ENCODE results near the gene CAPN10. TPM values are rescaled to one million over a fixed set of nuclear protein-coding genes. Genes with fewer than 3 reads are reported as not detected.

Gene CAPN10
- polyA plus RNA-seq, 2 of the 4 experiments (the other 2 are of a cell fraction), result 8.4 to 15.8 TPM

DNA sequence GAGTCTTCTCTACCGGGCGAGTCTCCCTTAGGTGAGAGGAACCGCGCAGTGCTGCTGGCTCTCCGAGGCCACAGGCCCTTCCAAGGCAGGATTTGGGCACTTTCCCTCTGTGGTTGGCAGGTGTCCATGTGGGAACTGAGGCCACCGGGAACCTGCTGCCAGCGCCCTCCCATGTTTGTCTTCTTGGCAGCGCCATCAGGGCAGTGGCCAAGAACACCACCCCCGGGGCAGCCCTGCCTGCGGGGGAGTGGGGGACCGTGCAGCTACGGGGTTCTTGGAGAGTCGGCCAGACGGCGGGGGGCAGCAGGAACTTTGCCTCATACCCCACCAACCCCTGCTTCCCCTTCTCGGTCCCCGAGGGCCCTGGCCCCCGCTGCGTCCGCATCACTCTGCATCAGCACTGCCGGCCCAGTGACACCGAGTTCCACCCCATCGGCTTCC, 10.0 kb downstream of the CAPN10 start:
- Histone ChIP-seq H3K27ac (no peak overlapping the region), H3K4me2 (no peak overlapping the region), H3K9me3 (no peaks in the 10 kb centered on the region), H3K4me1 (no peaks in the 10 kb centered on the region), H3K4me3 (no peak overlapping the region)
- no peak for ATAC-seq
- no peak for FAIRE-seq
- CTCF ChIA-PET, result interaction anchor here (1.4 kb wide), 1 partner anchor 11 kb away, joined by 4 read pairs; the partner anchor contains the start of gene CAPN10
- TF ChIP-seq BCL3 (IDR thresholded peaks at IDR 0.05), result no peak
- no peak for TF ChIP-seq EHMT2 (IDR thresholded peaks at IDR 0.05; ENCODE audit: low read depth)
- no peak for TF ChIP-seq RNF2 (IDR thresholded peaks at IDR 0.05; ENCODE audit: borderline replicate concordance, low read depth)
- TF ChIP-seq MAX (IDR thresholded peaks at IDR 0.05), result no peak
- no peak for TF ChIP-seq USF2 (IDR thresholded peaks at IDR 0.05)
- TF ChIP-seq POLR2AphosphoS2 (conservative IDR thresholded peaks at IDR 0.05; ENCODE audit: low read length), result no peak
- no peak for TF ChIP-seq EHF (CRISPR knock-in tag; IDR thresholded peaks at IDR 0.05)
- TF ChIP-seq MYC (IDR thresholded peaks at IDR 0.05; ENCODE audit: borderline replicate concordance, low read length), result no peak
- DNase-seq (ENCODE audit: low read depth in 1 of 2, low spot score in 1 of 2), result no peak
- WGBS (ENCODE audit: missing lambda C conversion rate), result 97% methylated on average over 7 of the region's 23 CpGs
- POLR2A ChIA-PET, result no interaction called here

GRCh38 chr2:240597054-240597418, 10.5 kb downstream of the CAPN10 start:
- no peak for FAIRE-seq
- 87% methylated on average over 7 of the region's 10 CpGs for WGBS (ENCODE audit: missing lambda C conversion rate)

More at GRCh38 chr2:240597054-240597418, 10.5 kb downstream of the CAPN10 start:
- no peaks in the 10 kb centered on the region for H3K4me1 ChIP-seq
- no peak overlapping the region for H3K27ac ChIP-seq
- no peak for DNase-seq (ENCODE audit: low read depth in 1 of 2, low spot score in 1 of 2)
- CTCF ChIA-PET, result interaction anchor here (1.0 kb wide), 1 partner anchor 381 kb away, joined by 3 read pairs; no protein-coding TSS in a partner anchor
- POLR2A ChIA-PET, result no interaction called here
- no peaks in the 10 kb centered on the region for H3K9me3 ChIP-seq
- TF ChIP-seq, protein P1, sequence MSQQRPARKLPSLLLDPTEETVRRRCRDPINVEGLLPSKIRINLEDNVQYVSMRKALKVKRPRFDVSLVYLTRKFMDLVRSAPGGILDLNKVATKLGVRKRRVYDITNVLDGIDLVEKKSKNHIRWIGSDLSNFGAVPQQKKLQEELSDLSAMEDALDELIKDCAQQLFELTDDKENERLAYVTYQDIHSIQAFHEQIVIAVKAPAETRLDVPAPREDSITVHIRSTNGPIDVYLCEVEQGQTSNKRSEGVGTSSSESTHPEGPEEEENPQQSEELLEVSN (IDR thresholded peaks at IDR 0.05; ENCODE audit: borderline replicate concordance, low read depth), result no peak
- TF ChIP-seq KDM5A (IDR thresholded peaks at IDR 0.05), result no peak
- TF ChIP-seq, protein P2, sequence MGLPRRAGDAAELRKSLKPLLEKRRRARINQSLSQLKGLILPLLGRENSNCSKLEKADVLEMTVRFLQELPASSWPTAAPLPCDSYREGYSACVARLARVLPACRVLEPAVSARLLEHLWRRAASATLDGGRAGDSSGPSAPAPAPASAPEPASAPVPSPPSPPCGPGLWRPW (IDR thresholded peaks at IDR 0.05), result no peak
- no peak for TF ChIP-seq MYC (IDR thresholded peaks at IDR 0.05; ENCODE audit: borderline replicate concordance, low read length)
- TF ChIP-seq, protein P3, sequence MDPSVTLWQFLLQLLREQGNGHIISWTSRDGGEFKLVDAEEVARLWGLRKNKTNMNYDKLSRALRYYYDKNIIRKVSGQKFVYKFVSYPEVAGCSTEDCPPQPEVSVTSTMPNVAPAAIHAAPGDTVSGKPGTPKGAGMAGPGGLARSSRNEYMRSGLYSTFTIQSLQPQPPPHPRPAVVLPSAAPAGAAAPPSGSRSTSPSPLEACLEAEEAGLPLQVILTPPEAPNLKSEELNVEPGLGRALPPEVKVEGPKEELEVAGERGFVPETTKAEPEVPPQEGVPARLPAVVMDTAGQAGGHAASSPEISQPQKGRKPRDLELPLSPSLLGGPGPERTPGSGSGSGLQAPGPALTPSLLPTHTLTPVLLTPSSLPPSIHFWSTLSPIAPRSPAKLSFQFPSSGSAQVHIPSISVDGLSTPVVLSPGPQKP (IDR thresholded peaks at IDR 0.05; ENCODE audit: low read depth, low read length), result no peak
- TF ChIP-seq RNF2 (IDR thresholded peaks at IDR 0.05; ENCODE audit: borderline replicate concordance, low read depth), result no peak
- no peak for TF ChIP-seq BCL3 (IDR thresholded peaks at IDR 0.05)
- TF ChIP-seq REST (IDR thresholded peaks at IDR 0.05), result no peak
- TF ChIP-seq ZNF302 (CRISPR knock-in tag; IDR thresholded peaks at IDR 0.05), result no peak
- TF ChIP-seq HOXA7 (CRISPR knock-in tag; IDR thresholded peaks at IDR 0.05), result no peak
- TF ChIP-seq CBX8 (IDR thresholded peaks at IDR 0.05), result no peak
- TF ChIP-seq HDAC2 (IDR thresholded peaks at IDR 0.05), result no peak
- TF ChIP-seq EHMT2 (IDR thresholded peaks at IDR 0.05; ENCODE audit: low read depth), result no peak
- TF ChIP-seq ZSCAN20 (CRISPR knock-in tag; IDR thresholded peaks at IDR 0.05), result no peak
- H3K4me2 ChIP-seq, result no peak overlapping the region
- no peak for ATAC-seq
- no peak overlapping the region for H3K4me3 ChIP-seq
